ENCODE results near the gene FKBP1B. TPM values are rescaled to one million over a fixed set of nuclear protein-coding genes. Genes with fewer than 3 reads are reported as not detected.
A peak's percentile ranks its signal among the peaks of the same experiment; 100 is the strongest.

FKBP1B gene
- total and polyA plus RNA-seq, 7 experiments from 2014 or later = 2.7 TPM; not detected in 6

DNA sequence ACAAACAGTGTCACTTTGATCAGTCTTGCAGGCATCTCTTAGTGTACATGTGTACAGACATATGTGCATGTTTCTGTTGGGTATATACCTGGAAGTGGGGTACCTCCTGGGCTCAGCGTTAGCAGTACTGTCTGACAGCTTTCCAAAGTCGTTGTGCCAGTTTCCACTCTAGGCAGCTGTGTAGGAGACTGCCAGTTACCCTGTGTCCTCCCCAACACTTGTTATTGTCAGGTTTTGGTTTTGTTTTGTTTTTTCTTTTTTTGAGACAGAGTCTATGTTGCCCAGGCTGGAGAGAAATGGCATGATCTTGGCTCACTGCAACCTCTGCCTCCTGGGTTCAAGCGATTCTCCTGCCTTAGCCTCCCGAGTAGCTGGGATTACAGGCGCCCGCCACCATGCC, 6.2 kb downstream of the FKBP1B start:
- H3K4me1 ChIP-seq (ENCODE audit: control insufficient read depth in 2 of 2, insufficient read depth in 2 of 2, low read length in 2 of 2) = no peaks in the 10 kb centered on the region
- H3K4me3 Mint-ChIP-seq = no peak overlapping the region
- H3K27me3 ChIP-seq (ENCODE audit: control insufficient read depth in 2 of 2, insufficient read depth in 2 of 2, low read length in 2 of 2) = no peaks in the 10 kb centered on the region
- intact Hi-C loops (cut with micrococcal nuclease) = no loop called here
- ATAC-seq = no peak
- no peaks in the 10 kb centered on the region for H3K9me3 ChIP-seq (ENCODE audit: control insufficient read depth in 2 of 3, low read length in 3 of 3)
- H3K4me1 Mint-ChIP-seq = peaks cover 0 to 9% (median 0%) of the 10 kb centered on the region in 7 donors
- POLR2A ChIA-PET = no interaction called here
- H3K36me3 Mint-ChIP-seq = no peaks in the 10 kb centered on the region
- H3K4me3 ChIP-seq (ENCODE audit: low read length) = no peak overlapping the region
- no peaks in the 10 kb centered on the region for H3K36me3 ChIP-seq (ENCODE audit: control insufficient read depth in 2 of 3, insufficient read depth in 3 of 3, low read length in 3 of 3)
- peaks cover 0 to 3% (median 0%) of the 10 kb centered on the region in 11 donors for H3K9me3 Mint-ChIP-seq
- DNase-seq = no peak
- no peak overlapping the region for H3K27ac ChIP-seq (ENCODE audit: low read depth, low read length)
- H3K27ac Mint-ChIP-seq = no peak overlapping the region
- peaks cover 4 to 17% (median 13%) of the 10 kb centered on the region in 5 donors for H3K27me3 Mint-ChIP-seq
- CTCF ChIA-PET = no interaction called here

DNA sequence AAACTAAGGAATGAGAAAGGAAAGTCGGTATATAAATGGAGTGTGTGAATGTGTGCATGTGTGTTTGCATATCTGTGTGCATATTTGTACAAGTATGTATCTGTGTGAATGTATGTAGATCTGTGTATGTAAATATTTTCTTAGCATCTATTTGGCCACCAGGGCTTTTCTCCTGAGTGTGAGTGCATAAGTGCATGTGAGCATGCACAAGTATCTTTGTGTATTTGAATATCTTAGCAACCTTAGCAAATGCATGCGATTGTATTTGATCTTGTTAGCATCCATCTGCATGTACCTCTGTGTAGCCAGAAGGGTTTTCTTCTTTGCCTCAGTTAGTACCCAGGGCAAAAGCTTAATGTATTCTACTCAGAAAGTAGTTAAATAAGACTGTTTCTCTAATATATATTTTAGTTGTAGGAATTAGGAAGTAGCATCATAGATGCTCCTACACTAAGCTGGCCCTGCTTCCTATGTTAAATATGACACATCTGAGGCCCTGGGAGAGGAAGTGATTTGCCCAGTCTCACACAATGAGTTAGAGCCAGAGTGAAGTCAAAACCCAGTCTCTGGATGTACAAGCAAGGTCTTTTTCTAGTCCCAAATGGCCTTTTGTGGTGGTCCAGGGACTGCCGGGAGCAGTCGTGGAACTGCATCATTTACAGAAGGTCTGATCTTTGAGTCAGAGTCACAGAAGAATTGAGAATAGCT, 9.2 kb downstream of the FKBP1B start:
- no peak overlapping the region for H3K4me3 ChIP-seq (ENCODE audit: low read length)
- Mint-ChIP-seq H3K27me3 (peaks cover 0 to 13% (median 12%) of the 10 kb centered on the region in 5 donors), H3K4me1 (peaks cover 0 to 11% (median 0%) of the 10 kb centered on the region in 7 donors), H3K36me3 (no peaks in the 10 kb centered on the region), H3K4me3 (no peak overlapping the region), H3K27ac (no peak overlapping the region), H3K9me3 (peaks cover 0 to 3% (median 0%) of the 10 kb centered on the region in 11 donors)
- POLR2A ChIA-PET = interaction anchor here (1.2 kb wide), 1 partner anchor 132 kb away, joined by 3 read pairs; the partner anchor contains the start of gene ATAD2B
- H3K36me3 ChIP-seq (ENCODE audit: control insufficient read depth in 2 of 3, insufficient read depth in 3 of 3, low read length in 3 of 3) = no peaks in the 10 kb centered on the region
- ATAC-seq = no peak
- H3K27ac ChIP-seq (ENCODE audit: low read depth, low read length) = no peak overlapping the region
- DNase-seq = no peak
- CTCF ChIA-PET = interaction anchor here (1.2 kb wide), 1 partner anchor 26 kb away, joined by 3 read pairs; no protein-coding TSS in a partner anchor
- intact Hi-C loops (cut with micrococcal nuclease) = no loop called here
- no peaks in the 10 kb centered on the region for H3K27me3 ChIP-seq (ENCODE audit: control insufficient read depth in 2 of 2, insufficient read depth in 2 of 2, low read length in 2 of 2)
- H3K4me1 ChIP-seq (ENCODE audit: control insufficient read depth in 2 of 2, insufficient read depth in 2 of 2, low read length in 2 of 2) = no peaks in the 10 kb centered on the region
- no peaks in the 10 kb centered on the region for H3K9me3 ChIP-seq (ENCODE audit: control insufficient read depth in 2 of 3, low read length in 3 of 3)

DNA sequence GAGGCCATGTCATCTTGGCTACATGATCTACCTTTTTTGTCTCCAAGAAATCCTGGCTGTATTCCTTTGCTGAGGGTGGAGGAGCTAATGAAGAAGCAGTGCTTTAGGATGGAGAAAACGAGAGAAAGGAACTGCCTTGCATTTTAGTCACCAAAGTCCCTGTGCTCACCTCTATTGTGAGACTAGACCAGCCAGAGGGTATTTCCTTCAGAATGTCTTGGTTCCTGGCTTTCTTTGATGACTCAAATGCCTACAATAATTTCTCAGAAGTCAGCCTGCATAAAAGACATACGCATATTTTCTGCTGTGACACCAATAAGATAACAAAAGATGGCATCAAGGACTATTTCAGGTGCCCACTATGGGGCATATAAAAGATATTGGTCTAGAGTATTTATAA, 15.8 kb downstream of the FKBP1B start:
- ChIA-PET CTCF (no interaction called here), POLR2A (interaction anchor here (0.7 to 1.7 kb wide), 2 partner anchors 10 to 15 kb away, joined by 3 to 4 read pairs; no protein-coding TSS in a partner anchor)
- H3K9me3 Mint-ChIP-seq = no peaks in the 10 kb centered on the region

DNA sequence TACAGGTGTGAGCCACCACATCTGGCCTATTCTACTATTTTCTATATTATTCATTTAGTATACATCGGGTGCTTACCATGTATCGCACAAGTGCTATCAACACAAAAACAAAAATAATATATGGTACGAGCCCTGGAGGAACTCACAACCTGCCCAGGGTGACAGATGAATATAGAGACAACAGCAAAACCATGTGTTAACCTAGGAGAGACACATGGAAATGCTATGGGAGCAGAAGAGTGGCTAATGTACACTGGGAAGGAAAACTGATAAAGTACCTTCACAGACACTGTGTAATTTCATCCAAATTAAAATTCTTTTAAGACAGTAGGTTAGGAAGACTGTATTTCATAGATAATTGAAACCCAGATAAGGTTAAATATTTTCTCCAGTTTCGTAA, 22.7 kb downstream of the FKBP1B start:
- H3K9me3 ChIP-seq (ENCODE audit: control insufficient read depth in 2 of 3, low read length in 3 of 3) = no peaks in the 10 kb centered on the region
- Mint-ChIP-seq H3K27me3 (no peaks in the 10 kb centered on the region), H3K36me3 (peaks cover 0 to 14% (median 7%) of the 10 kb centered on the region in 5 donors), H3K27ac (peak overlapping the region in 1 of 9 donors; percentile 58), H3K4me1 (peaks cover 14 to 36% (median 34%) of the 10 kb centered on the region in 7 donors), H3K4me3 (no peak overlapping the region), H3K9me3 (no peaks in the 10 kb centered on the region)
- no peak for DNase-seq
- H3K36me3 ChIP-seq (ENCODE audit: control insufficient read depth in 2 of 3, insufficient read depth in 3 of 3, low read length in 3 of 3) = peaks cover 4 to 48% (median 13%) of the 10 kb centered on the region in 3 experiments
- ChIA-PET POLR2A (no interaction called here), CTCF (no interaction called here)
- intact Hi-C loops (cut with micrococcal nuclease) = no loop called here
- no peak overlapping the region for H3K27ac ChIP-seq (ENCODE audit: low read depth, low read length)
- H3K27me3 ChIP-seq (ENCODE audit: control insufficient read depth in 2 of 2, insufficient read depth in 2 of 2, low read length in 2 of 2) = no peaks in the 10 kb centered on the region
- H3K4me1 ChIP-seq (ENCODE audit: control insufficient read depth in 2 of 2, insufficient read depth in 2 of 2, low read length in 2 of 2) = peaks cover 8 to 16% of the 10 kb centered on the region in 2 donors
- no peak overlapping the region for H3K4me3 ChIP-seq (ENCODE audit: low read length)
- ATAC-seq = no peak

More for the DNA sequence above, 15.8 kb downstream of the FKBP1B start:
- H3K4me3 ChIP-seq (ENCODE audit: low read length) = no peak overlapping the region
- H3K36me3 ChIP-seq (ENCODE audit: control insufficient read depth in 2 of 3, insufficient read depth in 3 of 3, low read length in 3 of 3) = peaks cover 0 to 42% (median 11%) of the 10 kb centered on the region in 3 experiments
- no peak overlapping the region for H3K27ac ChIP-seq (ENCODE audit: low read depth, low read length)
- no peaks in the 10 kb centered on the region for H3K27me3 ChIP-seq (ENCODE audit: control insufficient read depth in 2 of 2, insufficient read depth in 2 of 2, low read length in 2 of 2)
- H3K4me1 Mint-ChIP-seq = peaks cover 0 to 11% (median 0%) of the 10 kb centered on the region in 7 donors
- DNase-seq = no peak
- intact Hi-C loops (cut with micrococcal nuclease) = no loop called here
- peak overlapping the region in 1 of 9 donors; percentile 3 for H3K27ac Mint-ChIP-seq
- H3K4me1 ChIP-seq (ENCODE audit: control insufficient read depth in 2 of 2, insufficient read depth in 2 of 2, low read length in 2 of 2) = no peaks in the 10 kb centered on the region
- H3K9me3 ChIP-seq (ENCODE audit: control insufficient read depth in 2 of 3, low read length in 3 of 3) = no peaks in the 10 kb centered on the region
- H3K4me3 Mint-ChIP-seq = no peak overlapping the region
- no peak for ATAC-seq
- H3K36me3 Mint-ChIP-seq = peaks cover 0 to 11% (median 3%) of the 10 kb centered on the region in 5 donors
- no peaks in the 10 kb centered on the region for H3K27me3 Mint-ChIP-seq

DNA sequence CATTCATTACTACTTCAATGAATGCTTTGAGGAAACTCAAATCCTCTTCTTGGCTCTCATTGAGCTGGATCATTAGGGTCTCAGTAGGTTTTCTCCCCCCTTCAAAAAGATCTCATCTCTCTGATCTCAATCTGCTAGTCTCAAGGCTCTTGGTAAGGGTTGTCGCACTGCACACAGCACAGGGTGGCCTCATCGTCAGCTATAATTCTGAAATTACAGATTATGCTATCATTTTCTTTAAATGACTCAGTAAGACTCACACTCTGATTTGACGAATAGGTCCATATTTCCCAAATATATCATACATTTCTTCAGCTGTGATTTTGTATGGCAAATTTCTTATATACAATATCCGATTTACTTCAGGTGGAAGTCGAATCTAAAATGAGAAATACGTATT, 24.3 kb downstream of the FKBP1B start:
- no peak for ATAC-seq
- Mint-ChIP-seq H3K27me3 (no peaks in the 10 kb centered on the region), H3K27ac (peak overlapping the region in 3 of 9 donors; percentile 12 to 99 (median 48)), H3K4me3 (peak overlapping the region in 5 of 10 donors; percentile 3 to 97 (median 29)), H3K36me3 (peaks cover 0 to 8% (median 6%) of the 10 kb centered on the region in 5 donors), H3K4me1 (peaks cover 14 to 47% (median 42%) of the 10 kb centered on the region in 7 donors), H3K9me3 (no peaks in the 10 kb centered on the region)
- Histone ChIP-seq H3K9me3 (ENCODE audit: control insufficient read depth in 2 of 3, low read length in 3 of 3) (no peaks in the 10 kb centered on the region), H3K36me3 (ENCODE audit: control insufficient read depth in 2 of 3, insufficient read depth in 3 of 3, low read length in 3 of 3) (peaks cover 4 to 33% (median 13%) of the 10 kb centered on the region in 3 experiments), H3K4me1 (ENCODE audit: control insufficient read depth in 2 of 2, insufficient read depth in 2 of 2, low read length in 2 of 2) (peaks cover 13 to 21% of the 10 kb centered on the region in 2 donors), H3K27ac (ENCODE audit: low read depth, low read length) (no peak overlapping the region), H3K4me3 (ENCODE audit: low read length) (no peak overlapping the region), H3K27me3 (ENCODE audit: control insufficient read depth in 2 of 2, insufficient read depth in 2 of 2, low read length in 2 of 2) (no peaks in the 10 kb centered on the region)
- intact Hi-C loops (cut with micrococcal nuclease) = no loop called here
- ChIA-PET CTCF (no interaction called here), POLR2A (interaction anchor here (0.7 to 1.3 kb wide), 3 partner anchors 9 to 147 kb away, joined by 3 to 5 read pairs (median 5); partner anchors contain the start of genes ATAD2B and WDCP)
- no peak for DNase-seq

DNA sequence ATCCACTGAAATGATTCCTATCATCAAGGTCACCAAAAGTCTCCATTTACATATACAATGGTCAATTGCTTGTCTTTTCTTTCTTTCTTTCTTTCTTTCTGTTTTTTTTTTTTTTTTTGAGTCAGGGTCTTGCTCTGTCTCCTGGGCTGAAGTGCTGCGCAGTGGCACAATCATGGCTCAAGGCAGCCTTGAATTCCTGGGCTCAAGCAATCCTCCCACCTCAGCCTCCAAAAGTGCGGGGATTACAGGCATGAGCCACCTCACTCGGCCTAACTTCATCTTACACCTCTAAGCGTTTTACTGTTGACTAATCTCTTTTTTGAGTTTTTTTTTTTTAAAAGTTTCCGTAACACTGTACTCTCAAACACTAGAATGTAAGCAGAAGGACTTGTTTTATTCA, 25.7 kb downstream of the FKBP1B start:
- Histone ChIP-seq H3K4me3 (ENCODE audit: low read length) (peak overlapping the region; percentile 97), H3K27ac (ENCODE audit: low read depth, low read length) (peak overlapping the region; percentile 78), H3K4me1 (ENCODE audit: control insufficient read depth in 2 of 2, insufficient read depth in 2 of 2, low read length in 2 of 2) (peaks cover 13 to 21% of the 10 kb centered on the region in 2 donors), H3K9me3 (ENCODE audit: control insufficient read depth in 2 of 3, low read length in 3 of 3) (no peaks in the 10 kb centered on the region), H3K27me3 (ENCODE audit: control insufficient read depth in 2 of 2, insufficient read depth in 2 of 2, low read length in 2 of 2) (no peaks in the 10 kb centered on the region), H3K36me3 (ENCODE audit: control insufficient read depth in 2 of 3, insufficient read depth in 3 of 3, low read length in 3 of 3) (peaks cover 3 to 21% (median 4%) of the 10 kb centered on the region in 3 experiments)
- H3K27ac Mint-ChIP-seq = peak overlapping the region; percentile 96 to 99 (median 99)
- intact Hi-C loops (cut with micrococcal nuclease) = loop anchor here (5.0 kb wide), 4 partner anchors 543 to 1957 kb away; partner anchors contain the start of genes DTNB (in 1 of the 2) and RAB10 (in 1 of the 2)
- peaks cover 0 to 12% (median 4%) of the 10 kb centered on the region in 5 donors for H3K36me3 Mint-ChIP-seq
- H3K27me3 Mint-ChIP-seq = no peaks in the 10 kb centered on the region
- CTCF ChIA-PET = interaction anchor here (1.8 kb wide), 1 partner anchor 28 kb away, joined by 8 read pairs; the partner anchor contains the start of gene WDCP
- peaks cover 14 to 47% (median 42%) of the 10 kb centered on the region in 7 donors for H3K4me1 Mint-ChIP-seq
- peak overlapping the region; percentile 93 to 99 (median 98) for H3K4me3 Mint-ChIP-seq
- DNase-seq = no peak
- H3K9me3 Mint-ChIP-seq = no peaks in the 10 kb centered on the region
- ATAC-seq = no peak
- POLR2A ChIA-PET = interaction anchor here (1.4 to 2.8 kb wide), 4 partner anchors 9 to 149 kb away, joined by 6 to 49 read pairs (median 14); partner anchors contain the start of genes ATAD2B, FKBP1B and WDCP

Data from naive thymus-derived CD4-positive, alpha-beta T cell (primary cell).